Measurements from ENCODE around the gene MRPL40.

Gene MRPL40

GRCh38 chr22:19432133-19432851, at the start of gene MRPL40:
Gene MRPL40 (plus strand): TSS chr22:19432545. CDS start chr22:19432555, 10 bp downstream.
- in situ Hi-C loops (cut with MboI; ENCODE audit: low sequenced_read_pairs): no loop called here

DNA sequence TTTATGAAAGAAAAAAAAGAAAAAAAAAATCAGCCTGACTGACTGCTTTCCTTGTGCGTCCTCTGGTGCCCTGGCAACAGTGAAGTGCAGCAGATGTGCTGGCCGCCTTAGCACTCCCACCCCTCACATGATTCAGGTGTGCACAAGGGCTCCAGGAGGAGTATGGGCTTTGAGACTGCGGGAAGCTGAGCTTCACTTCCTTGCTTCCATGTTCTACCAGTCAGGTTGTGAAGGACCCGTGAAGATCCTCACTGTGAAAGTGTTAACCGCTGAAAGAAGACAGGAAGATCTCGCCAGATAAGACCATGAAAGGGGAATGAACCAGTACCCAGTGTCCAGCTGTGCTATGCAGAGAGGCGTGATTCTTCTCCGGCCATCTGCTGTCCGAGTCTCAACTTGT, 49.1 kb upstream of the MRPL40 start:
- in situ Hi-C loops (cut with MboI; ENCODE audit: low sequenced_read_pairs): no loop called here

DNA sequence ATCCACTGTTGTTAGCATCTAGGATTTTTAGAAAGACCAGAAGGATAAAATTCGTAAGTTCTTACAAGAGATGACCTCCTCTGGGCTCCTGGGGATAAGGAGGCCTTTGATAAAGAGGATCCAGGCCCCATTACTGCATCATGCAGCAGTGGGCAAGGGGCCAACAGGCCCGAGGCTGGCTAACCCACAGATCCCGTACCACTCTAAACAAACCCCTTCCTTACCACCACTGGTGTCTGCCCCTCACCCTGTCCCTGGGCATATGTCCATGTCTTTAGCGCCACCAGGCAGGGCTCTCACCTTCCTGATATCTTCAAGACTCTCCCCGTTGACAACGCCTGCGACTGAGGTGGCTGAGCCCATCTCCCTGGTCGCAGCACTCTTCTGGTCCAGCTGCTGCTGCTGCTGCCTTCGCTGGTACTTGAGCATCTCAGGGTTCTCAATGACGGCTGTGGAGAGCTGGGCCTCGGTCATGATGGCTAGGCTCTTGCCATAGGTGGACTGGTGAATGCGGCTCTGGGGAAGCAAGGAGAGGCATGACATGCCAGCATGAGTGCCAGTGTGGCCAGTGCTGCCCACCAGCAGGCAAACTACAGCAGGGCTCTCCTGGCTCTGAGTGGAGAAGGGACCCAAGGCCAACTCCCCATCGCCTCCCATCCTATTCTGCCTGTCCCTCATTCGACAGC, 47.0 kb upstream of the MRPL40 start:
- in situ Hi-C loops (cut with MboI; ENCODE audit: low sequenced_read_pairs): no loop called here

- in situ Hi-C loops (cut with MboI; ENCODE audit: low sequenced_read_pairs): no loop called here
These were observed 46.1 kb upstream of the MRPL40 start for GRCh38 chr22:19386248-19386647.

GRCh38 chr22:19387038-19387437, 45.3 kb upstream of the MRPL40 start:
- in situ Hi-C loops (cut with MboI; ENCODE audit: low sequenced_read_pairs): no loop called here

GRCh38 chr22:19387575-19387974, 44.8 kb upstream of the MRPL40 start:
- in situ Hi-C loops (cut with MboI; ENCODE audit: low sequenced_read_pairs): no loop called here

GRCh38 chr22:19393704-19394103, 38.6 kb upstream of the MRPL40 start:
- in situ Hi-C loops (cut with MboI; ENCODE audit: low sequenced_read_pairs): no loop called here

DNA sequence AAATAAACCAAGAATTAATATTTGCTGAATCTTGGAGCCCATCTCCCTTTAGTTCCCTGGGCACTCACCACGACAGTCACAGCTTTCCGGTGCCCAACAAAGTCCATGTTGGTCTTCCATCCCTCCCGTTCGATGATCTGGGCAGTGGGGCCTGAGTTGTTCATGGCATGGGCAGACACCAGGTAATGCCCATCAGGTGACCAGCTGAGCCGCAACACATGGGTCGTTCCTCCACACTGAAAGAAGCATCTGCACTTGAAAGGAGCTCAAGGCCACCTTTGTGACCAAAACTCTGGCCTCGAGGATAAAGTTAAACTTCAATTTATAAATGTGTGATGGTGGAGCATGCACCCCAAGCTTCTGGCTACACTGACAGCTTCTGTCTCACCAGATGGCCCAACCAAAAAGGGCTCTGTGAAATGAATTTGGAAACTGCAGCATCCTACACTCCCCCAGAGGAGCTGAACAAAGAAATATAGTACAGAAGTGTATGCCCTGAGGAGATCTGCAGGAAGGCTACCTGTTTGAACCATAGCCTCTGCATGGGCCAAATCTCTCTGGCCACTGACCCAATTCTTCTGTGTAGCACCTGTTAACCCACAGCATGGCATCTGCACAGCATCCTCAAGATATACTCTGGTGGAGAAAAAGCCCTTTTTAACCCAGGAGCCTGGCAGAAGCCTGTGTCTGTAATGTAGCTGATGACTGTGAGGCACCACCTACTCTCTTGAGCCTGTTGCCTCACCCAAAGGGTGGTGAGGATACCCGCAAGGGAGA, 37.9 kb upstream of the MRPL40 start:
- in situ Hi-C loops (cut with MboI; ENCODE audit: low sequenced_read_pairs): no loop called here

GRCh38 chr22:19395276-19395675, 37.1 kb upstream of the MRPL40 start:
- in situ Hi-C loops (cut with MboI; ENCODE audit: low sequenced_read_pairs): no loop called here

DNA sequence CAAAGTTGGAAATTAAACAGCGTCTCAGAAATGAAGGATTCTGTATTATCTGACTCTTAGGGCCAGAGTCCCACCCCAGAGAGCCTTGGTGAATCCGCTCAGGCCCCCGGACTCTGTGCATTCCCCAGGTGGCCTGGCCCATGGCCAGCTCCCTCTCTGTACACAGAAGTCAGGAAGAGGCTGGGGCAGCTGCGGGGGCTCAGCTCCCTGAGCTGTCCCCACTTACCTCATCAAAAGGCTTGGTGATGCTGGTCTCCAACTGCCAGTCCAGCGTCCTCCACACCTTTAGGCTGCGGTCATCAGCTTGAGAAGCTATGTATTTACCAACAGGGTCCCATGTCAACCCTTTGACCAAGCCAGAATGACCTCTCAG, 35.8 kb upstream of the MRPL40 start:
- in situ Hi-C loops (cut with MboI; ENCODE audit: low sequenced_read_pairs): no loop called here

DNA sequence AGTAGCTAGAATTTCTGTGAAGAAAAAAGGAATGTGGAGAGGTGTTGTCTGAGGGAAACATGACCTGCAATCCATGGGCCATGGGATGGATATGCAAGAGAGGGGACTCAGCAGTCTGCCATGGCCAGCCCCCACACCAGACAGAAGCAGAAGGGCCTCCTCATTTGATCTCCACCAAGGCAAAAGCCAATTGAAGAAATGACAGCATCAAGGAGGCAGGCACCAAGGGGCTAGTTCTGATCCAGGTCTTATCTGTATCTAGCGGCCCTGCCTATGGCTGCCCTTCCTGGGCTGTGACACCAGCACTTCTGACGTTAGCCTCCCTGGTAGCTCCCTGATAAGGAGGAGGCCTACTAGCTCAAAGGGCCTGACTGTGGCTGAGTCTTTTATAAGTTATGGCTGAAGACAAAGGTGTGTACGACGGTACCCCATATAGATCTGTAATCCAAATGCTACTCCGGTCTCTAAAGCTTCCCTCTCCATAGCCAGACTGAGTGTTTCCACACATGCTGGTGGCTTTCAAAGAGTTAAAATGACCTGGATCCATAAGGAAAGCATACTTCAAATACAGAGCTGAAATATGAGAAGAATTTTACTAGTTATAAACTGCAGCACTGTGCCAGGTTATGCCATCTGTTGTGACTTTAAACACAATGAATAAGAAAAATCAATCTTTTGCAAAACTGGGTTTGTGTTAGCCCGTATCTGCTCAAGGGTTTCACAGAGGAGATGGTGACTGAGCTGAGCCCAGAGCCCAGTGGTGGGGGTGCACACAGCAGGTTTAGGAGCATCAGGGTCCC, 35.2 kb upstream of the MRPL40 start:
- in situ Hi-C loops (cut with MboI; ENCODE audit: low sequenced_read_pairs): no loop called here

- in situ Hi-C loops (cut with MboI; ENCODE audit: low sequenced_read_pairs): no loop called here
These were observed 34.6 kb upstream of the MRPL40 start for GRCh38 chr22:19397734-19398104.

DNA sequence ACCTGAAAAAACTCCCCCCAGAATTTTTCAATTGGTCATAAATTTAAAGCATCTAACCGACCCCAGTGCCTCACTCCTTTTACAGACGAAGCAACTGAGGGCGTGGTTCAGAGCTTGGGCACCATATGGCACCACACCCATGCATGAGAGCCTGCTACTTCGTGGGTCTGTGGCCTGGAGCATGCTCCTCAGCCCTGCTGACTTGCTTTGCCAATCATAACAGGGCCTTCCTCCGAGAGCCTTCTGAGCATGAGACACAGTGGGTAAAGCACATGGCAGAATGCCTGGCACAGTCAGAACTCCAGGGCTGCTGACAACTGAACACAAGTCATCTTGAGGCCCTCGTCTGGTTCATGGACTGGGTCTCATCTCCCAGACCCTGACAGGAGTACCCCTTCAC, 34.1 kb upstream of the MRPL40 start:
- in situ Hi-C loops (cut with MboI; ENCODE audit: low sequenced_read_pairs): no loop called here

DNA sequence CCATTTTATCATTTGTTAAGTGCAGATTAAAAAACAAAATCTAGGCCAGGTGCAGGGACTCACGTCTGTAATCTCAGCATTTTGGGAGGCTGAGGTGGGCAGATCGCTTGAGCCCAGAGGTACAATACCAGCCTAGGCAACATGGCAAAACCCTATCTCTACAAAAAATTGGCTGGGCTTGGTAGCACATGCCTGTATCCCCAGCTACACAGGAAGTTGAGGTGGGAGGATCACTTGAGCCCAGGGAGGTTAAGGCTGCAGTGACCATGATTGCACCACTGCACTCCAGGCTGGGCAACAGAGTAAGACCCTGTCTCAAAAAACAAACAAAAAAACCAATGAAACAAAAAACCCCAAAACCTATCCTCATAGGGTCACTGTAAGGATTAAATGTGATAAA, 33.7 kb upstream of the MRPL40 start:
- in situ Hi-C loops (cut with MboI; ENCODE audit: low sequenced_read_pairs): no loop called here

GRCh38 chr22:19400881-19401280, 31.5 kb upstream of the MRPL40 start:
- in situ Hi-C loops (cut with MboI; ENCODE audit: low sequenced_read_pairs): no loop called here

- in situ Hi-C loops (cut with MboI; ENCODE audit: low sequenced_read_pairs): no loop called here
These were observed 30.9 kb upstream of the MRPL40 start for GRCh38 chr22:19401483-19401882.

DNA sequence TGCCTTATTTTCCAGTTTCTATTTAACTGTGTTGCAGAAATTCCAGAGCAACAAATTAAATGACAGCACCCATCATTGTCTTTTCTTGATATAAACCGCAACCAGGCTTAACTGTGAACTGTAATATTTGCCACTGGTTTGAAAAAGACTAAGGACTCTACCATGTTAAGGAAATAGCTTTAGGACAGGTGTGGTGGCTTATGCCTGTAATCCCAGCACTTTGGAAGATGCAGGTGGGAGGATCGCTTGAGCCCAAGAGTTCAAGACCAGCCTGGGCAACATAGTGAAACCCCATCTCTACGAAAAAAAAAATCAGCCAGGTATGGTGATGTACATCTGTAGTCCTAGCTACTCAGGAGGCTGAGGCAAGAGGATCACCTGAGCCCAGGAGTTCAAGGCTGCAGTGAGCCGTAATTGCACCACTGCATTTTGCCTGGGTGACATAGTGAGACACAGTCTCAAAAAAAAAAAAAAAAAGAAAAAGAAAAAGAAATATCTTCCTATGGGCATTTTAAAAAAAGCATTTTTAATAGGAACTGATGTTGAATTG, 29.6 kb upstream of the MRPL40 start:
- in situ Hi-C loops (cut with MboI; ENCODE audit: low sequenced_read_pairs): no loop called here

GRCh38 chr22:19404676-19405075, 27.7 kb upstream of the MRPL40 start:
- in situ Hi-C loops (cut with MboI; ENCODE audit: low sequenced_read_pairs): no loop called here

GRCh38 chr22:19405133-19405532, 27.2 kb upstream of the MRPL40 start:
- in situ Hi-C loops (cut with MboI; ENCODE audit: low sequenced_read_pairs): no loop called here

DNA sequence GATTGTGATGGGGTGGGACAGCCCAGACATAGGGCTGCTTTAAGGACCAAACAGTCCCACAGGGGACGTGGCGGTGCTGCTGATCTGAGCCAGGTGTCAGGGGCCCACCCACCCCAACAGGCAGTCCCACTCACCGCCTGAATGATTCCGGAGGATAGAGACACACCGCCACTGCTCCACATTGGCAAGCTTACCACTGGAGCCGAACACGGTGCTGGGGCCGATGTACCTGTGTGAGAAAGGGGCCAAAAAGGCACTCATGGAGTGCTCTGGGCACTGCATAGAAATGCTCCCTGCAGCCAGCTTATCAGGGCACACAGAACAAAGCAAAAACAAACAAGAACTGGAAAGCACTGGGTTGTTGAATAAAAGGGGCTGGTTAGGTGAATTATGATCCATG, 26.7 kb upstream of the MRPL40 start:
- in situ Hi-C loops (cut with MboI; ENCODE audit: low sequenced_read_pairs): no loop called here

GRCh38 chr22:19406281-19406811, 26.0 kb upstream of the MRPL40 start:
- in situ Hi-C loops (cut with MboI; ENCODE audit: low sequenced_read_pairs): no loop called here

Measured in HL-60/S4 (cell line).